Effector CD8-positive, alpha-beta T cell (primary cell): ENCODE results near the gene ANKRD11.

Experiments
- DNase-seq: peaks from one replicate; lab custom pipeline; 2025; lab: John Stamatoyannopoulos, UW

ANKRD11 gene

DNA sequence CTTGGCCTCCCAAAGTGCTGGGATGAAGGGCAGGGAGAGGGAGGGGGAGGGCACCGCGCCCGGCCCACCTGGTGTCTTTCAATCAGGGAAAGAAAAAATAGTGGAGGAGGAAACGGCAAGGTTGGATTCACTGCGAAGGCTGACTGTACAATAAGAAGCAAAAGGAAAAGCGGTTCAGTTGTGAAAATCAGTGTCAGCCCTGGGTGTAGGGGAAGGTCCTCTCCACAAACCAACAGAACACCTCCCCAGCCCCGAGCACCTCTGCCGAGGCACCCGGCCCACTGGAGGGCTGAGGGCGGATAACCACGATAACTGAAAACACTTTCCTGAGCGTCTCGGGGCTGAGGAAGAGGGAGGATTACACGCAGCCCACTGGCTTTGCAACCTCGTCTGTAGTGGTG, 16.4 kb upstream of the ANKRD11 start:
- DNase-seq, result no peak

GRCh38 chr16:89506113-89506504, 15.7 kb upstream of the ANKRD11 start:
- no peak for DNase-seq

DNA sequence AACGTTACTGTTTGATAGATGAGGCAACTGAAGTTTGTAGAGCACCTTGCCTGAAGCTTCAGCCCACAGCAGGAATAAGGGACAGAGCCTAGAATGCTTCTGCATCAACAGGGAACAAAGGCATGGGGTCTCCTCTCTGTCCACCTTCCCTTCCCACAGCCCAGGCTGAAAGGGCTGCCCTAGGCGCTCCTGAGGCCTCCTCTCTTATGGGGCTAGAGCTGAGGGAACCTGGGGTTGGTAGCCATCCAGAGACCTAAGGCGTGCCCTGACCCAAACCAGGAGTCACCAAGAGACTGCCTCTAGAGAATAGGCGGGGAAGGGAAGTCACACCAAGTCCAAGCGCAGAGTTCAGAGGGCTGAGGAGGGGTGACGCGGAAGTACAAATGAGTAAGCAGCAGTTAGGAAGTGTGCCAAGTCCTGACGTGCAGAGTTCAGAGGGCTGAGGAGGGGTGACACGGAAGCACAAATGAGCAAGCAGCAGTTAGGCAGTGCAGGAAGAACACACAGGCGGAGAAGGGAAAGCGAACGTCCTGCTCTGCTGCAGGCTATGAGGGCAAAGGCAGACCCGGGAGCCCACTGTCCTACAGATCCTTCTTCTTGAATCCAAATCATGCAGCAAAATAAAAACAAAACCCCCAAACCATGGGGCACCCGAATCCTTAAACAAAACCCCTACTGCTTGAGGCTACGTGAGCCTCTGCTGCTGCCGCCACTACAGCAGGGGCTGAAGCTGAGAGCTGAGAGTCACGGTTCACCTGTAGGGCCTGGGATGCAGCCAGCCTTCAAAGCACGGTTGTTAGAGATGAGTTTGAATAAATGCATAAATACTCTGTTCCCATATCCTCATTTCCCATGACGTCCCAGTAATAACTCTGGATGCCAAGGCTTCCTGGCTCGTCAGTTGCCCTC, 15.1 kb upstream of the ANKRD11 start:
- peak; percentile 81 for DNase-seq

- DNase-seq, result no peak
Observed at GRCh38 chr16:89504091-89504490, 13.7 kb upstream of the ANKRD11 start.

DNA sequence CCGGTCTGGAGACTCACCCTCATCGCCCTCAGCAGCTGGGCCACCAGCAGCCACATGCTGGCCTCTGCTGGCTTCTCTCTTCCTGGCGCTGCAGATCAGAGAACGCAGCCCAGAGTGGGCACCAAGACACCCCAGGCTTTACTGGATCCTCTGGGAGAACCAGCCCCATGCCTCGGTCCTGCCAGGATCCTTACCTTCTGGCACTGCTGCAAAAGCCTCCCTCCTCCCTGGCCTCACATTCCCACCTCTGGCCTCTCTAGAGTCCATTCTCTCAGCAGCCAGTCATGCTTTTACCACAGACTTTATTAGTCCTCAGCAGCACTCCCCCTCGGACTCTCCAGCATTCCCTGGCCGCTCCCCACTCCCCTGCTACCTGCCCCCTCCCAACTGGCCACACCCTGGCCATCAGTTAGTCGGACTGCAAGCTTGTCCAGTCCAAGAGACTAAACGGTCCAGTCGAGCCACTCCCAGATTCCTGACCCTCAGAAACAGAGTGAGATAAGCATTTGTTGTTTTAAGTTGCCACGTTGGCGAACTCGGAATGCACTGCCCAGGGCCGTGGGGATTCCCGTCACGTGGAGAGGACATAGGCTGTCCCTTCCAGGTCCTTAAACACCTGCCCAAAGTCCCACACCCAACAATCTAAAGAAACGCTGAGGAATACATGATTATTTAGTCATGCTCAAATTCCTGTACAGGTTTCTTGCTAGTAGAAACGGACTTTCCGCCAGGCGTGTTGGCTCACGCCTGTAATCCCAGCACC, 11.9 kb upstream of the ANKRD11 start:
- DNase-seq, result no peak

- DNase-seq, result no peak
Observed at GRCh38 chr16:89499767-89500166, 9.4 kb upstream of the ANKRD11 start.

DNA sequence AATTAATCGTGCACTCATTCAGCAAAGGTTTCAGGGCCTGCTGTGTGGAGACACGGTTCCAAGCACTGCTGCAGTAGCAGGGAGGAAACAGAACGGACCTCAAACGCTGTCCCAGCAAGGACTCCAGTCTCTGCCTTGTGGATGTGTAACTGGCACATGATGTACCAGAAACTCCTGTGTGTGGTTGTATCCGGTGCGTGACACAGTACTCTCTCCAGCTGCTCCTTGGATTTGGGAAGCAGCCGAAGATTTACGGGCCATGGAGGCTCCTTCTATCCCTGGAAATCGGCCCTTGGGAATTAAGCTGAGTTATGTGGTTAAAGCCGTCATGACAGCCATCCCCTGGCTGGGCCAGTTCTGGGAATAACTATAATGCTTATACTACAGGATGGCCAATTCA, 8.5 kb upstream of the ANKRD11 start:
- no peak for DNase-seq

DNA sequence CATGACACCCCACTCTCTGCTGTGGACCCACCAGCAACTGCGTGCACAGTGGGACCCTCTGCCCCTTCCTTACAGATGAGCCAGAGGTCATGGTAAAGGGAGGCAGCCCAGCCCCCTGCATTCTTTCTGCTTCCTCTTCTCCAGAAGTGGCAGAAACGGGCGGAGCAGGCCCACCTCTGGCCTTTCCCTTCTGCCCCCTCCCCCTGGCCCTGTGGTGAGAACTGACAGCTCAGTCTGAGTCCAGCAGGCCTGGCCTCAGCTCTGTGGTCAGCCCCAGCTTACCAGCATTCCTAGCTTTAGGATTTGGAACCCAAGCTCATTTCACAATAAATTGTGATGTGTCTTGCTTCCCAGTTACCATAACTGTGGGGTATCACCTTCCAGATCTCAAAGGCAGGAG, 4.8 kb upstream of the ANKRD11 start:
- no peak for DNase-seq

DNA sequence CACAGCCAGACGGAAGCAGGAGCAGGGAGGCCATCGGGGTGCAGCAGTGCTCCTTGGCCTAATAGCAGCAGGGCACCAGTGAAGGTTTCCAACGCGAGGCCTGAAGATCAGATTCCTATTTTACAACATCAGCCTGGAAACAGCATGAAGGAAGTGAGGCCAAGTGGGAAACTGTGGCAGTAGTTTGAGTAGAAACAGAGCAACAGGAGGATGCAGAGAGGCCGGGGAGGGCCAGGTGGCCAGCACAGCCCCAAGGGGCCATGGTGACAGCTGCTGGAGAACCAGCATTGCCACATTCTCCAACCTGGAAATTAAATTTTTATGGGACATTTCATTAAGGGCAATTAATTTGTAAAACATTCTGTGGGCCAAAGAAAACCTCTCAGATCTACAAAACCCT, 3.4 kb upstream of the ANKRD11 start:
- no peak for DNase-seq

GRCh38 chr16:89491974-89492687, 1.8 kb upstream of the ANKRD11 start:
- DNase-seq, result no peak

DNA sequence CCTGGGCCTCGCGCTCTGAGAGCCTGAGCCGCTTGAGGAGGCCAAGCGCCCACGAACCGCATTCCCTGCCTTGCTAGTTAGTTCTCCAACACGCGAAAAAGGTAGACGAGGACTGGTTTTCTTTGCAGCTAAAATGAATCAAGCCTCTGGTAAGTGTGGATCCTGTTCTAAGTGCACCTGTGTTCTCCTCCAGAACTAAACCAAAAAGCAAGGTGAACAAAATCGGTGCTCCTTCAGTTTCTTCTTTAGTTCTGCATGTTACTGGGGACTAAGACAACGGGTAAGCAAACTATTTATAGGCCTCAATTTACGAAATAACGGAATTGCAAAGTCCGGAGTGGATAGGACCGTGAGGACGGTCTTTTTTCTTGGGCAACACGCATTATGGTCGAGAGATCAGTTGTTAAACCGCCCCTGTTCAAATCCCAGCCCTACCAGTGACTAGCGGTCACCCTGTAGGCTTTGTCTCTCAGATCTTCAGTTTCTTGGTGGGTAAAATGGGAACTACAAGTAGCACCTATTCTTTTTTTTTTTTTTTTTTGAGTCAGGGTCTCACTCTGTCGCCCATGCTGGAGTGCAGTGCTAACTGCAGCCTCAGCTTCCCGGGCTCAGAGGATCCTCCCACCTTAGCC, 993 bp upstream of the ANKRD11 start:
- no peak for DNase-seq

DNA sequence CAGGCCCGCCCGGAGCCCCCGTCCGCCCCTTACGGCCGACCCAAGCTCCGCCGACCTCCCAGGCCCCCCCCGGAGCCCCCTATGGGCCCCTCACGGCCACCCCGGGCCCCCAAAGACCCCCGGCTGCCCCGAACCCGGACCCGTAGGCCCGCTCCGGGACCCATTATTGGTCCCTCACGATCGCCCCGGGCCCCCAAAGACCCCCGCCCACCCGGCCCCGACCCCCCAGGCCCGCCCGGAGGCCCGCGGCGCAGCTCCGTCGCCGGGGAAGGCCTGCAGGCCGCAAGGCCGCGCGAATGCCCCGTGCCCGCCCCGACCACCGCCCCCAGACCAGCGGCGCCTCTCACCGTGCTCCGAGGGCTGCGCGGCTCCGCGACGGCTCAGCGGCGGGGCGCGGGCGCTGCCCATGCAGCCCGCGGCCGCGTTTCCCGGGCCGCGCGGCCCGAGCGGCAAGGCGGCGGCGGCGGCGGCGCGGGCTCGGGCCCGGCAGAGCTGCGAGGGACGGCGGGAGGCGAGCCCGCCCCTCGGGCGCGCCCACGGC, 393 bp downstream of the ANKRD11 start:
- no peak for DNase-seq

- DNase-seq, result peak; percentile 81
Observed at GRCh38 chr16:89489040-89489897, 1.1 kb downstream of the ANKRD11 start.

DNA sequence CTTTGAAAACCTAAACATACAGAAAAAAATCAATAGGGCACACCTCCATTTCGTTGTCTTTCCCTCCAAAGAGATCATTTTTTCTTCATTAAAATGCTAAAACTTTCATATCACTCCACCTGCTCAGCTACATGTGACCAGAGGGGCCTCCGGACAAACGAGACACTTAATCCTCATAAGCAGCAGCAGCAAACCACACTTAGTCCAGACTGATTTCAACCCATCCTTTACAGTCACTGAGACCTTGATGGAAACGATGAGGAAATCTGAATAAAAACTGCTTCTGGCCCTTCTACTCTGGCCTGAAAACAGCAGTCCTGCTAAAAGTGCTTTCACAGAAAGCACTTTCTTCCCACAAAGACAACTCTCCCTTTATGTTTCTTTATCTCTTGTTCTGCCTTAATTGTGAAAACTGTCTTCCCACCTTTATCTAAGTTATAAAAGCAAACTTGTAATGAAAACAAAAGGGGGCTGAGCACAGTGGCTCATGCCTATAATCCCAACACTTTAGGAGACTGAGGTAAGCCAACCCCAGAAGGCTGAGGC, 4.6 kb downstream of the ANKRD11 start:
- no peak for DNase-seq

DNA sequence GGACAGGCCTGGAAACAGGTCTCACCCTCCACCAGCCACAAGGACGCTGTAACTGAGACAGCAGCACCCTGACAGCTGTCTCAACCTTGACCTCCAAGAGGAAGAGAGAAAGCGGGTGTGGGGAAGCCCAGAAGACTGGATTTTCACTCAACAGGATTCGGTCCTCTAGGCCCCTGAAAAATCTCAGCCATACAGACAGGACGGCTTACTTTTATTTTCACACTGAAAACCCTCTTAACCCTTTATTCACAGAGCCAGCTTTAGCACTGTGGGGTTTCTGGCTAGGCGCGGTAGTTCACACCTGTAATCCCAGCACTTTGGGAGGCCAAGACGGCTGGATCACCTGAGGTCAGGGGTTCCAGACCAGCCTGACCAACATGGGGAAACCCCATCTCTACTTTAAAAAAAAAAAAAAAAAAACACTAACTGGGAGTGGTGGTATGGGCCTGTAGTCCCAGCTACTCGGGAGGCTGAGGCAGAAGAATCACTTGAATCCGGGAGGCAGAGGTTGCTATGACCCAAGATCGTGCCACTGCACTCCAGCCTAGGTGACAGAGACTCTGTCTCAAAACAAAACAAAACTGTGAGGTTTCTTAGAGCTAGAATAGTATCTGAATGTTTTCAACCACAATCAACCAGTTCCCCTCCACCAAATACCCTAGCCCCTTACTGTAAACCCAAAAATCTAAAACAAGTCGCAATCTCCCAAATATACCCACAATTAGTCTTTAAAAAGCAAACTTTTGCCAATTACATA, 5.3 kb downstream of the ANKRD11 start:
- no peak for DNase-seq

DNA sequence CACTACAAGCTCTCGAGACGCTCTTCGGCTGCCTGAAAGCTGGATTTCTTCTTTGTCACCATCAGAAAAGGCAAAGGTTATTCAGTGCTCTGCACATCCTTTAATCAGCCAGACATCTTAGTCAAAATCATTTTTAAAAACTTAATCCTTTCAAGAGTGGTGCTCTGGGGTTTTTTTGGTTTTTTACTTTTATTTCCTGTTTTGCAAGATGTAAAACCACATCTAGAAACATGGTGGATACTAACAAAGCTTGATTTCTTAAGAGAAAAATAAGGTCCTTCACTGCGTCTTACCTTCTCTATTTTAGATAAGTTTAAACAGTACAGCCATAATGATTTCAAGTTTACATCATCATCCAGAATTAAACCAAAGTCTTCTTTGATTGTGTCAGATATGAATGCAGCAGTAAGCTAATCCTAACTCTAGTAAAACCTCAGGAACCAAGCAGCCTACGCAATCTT, 6.3 kb downstream of the ANKRD11 start:
- no peak for DNase-seq

DNA sequence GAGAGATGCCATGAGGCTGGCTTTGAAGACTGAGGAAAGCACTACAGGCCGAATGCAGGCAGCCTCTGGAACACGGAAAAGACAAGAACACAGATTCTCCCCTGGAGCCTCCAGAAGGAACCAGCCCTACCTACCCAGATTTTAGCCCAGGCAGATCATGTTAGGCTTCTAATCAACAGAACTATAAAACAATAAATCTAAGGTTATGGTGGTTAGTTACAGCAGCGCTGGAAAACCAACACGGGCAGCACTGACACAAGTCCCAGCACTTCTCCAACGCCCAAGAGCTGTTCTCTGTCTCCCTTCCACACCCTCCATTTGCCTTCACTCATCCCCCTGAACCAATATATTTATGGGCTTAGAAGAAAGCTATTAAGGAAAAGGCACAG, 7.5 kb downstream of the ANKRD11 start:
- no peak for DNase-seq

DNA sequence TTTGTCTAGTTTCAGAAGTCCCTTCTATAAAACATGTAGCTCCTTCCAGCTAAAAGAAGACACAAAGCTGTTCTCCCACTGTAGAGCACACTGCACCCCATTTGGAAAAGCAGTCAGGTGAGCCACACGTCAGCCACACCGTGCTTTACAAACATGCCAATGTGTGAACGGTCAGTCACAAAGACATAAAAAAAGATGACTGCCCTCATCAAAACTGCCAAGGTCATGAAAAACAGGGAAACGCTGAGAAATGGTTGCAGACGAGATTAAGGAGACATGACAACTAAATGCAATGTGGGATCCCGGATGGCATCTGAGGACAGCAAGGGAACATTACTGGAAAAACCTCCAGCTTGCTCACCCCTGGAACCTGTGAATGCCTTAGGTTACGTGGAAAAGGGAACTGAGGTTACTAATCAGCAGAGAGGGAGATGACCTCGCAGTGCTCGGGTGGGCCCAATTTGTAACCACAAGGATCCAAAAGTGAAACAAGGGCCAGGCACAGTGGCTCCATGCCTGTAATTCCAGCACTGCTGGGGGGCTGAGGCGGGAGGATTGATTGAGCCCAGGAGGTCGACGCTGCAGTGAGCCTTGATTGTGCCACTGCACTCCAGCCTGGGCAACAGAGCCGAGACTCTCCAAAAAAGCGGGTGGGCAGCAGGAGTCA, 8.1 kb downstream of the ANKRD11 start:
- no peak for DNase-seq

DNA sequence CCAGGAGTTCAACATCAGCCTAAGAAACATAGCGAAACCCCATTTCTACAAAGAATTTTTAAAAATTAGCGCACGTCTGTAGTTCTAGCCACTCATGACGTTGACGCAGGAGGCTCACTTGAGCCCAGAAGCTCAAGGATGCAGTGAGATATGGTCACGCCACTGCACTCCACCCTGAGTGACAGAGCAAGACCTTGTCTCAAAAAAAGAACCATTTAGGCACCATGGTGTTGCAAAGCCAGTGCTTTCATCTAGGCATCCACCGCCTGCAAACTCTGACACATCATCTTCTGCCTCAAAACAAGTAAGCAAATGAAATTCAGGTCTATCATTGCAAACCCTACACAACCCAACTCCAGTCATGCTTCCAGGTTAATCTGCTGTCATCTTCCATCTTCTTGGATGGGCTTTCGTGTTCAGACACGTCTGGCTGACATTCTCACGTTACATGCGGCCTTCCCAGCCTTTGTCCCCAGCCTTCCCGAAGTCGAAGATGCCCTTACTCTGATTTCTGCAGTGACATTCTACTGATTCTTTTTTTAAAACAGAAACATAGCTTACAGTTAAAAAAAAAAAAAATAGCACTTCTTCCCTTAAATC, 8.9 kb downstream of the ANKRD11 start:
- DNase-seq, result no peak
